ENCODE results near the gene SPIRE2. TPM values are rescaled to one million over a fixed set of nuclear protein-coding genes. Genes with fewer than 3 reads are reported as not detected.
"Not testable (repeated sequence)": the region's sequence is repeated elsewhere in the genome, so short reads cannot be mapped to it uniquely, and the experiment has no call there.

Gene SPIRE2
- total RNA-seq: 1 to 10 TPM; 1.7 to 3.1 (median 2.6) TPM
- polyA plus RNA-seq: 1.4 TPM
- long read RNA-seq, donor 1, partial matches to known transcripts: 1 of 6 reads
- long read RNA-seq, donor 1, other reads (novel, unspliced or antisense): 3 of 6 reads
- long read RNA-seq, donor 2: 0 reads
- long read RNA-seq, donor 3, partial matches to known transcripts: 0 of 3 reads
- long read RNA-seq, donor 3, other reads (novel, unspliced or antisense): 3 of 3 reads
- long read RNA-seq, donor 4, partial matches to known transcripts: 1 of 1 reads
- long read RNA-seq, donor 4, other reads (novel, unspliced or antisense): 0 of 1 reads

DNA sequence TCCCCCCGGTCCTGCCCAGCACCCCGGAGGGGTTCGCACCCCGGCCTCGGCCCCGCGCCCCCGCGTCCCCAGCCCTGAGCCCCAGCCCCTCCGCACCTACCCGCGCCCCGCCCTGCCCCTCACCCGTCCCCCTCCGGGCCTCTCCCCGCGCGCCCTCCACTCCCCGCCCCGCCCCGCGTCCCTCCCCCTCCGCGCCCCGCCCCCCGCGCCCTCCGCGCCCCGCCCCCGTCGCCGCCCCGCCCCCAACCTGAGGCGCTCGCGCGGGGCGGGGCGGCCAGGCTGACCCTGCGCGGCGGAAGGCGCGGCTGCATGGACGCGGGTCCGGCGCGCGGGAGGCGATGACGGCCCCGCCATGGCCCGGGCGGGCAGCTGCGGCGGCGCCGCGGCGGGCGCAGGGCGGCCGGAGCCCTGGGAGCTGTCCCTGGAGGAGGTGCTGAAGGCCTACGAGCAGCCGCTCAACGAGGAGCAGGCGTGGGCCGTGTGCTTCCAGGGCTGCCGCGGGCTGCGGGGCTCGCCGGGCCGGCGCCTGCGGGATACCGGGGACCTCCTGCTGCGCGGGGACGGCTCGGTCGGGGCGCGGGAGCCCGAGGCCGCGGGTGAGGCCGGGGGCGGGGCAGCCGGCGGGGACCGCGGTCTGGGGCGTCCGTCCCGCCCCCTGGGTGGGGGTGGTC lies at the start of gene SPIRE2:
SPIRE2 (plus strand) TSS at position 277 of the 671 bp plus-strand sequence; CDS start at position 353, 76 bp downstream.
- peak within 1 kb of the TSS; percentile 75 for H3K27ac ChIP-seq (ENCODE audit: low read length)

GRCh38 chr16:89779231-89779908 lies 48.9 kb upstream of the SPIRE2 start:
- intact Hi-C loops (cut with DNase I): no loop called here
- H3K9me3 ChIP-seq (ENCODE audit: control insufficient read depth, low read length): no peaks in the 10 kb centered on the region
- no peak for DNase-seq
- no peaks in the 10 kb centered on the region for H3K4me1 ChIP-seq (ENCODE audit: control insufficient read depth, insufficient read depth, low read length)
- ATAC-seq: no peak
- H3K27me3 ChIP-seq (ENCODE audit: control insufficient read depth, insufficient read depth): no peaks in the 10 kb centered on the region
- no peak overlapping the region for H3K27ac ChIP-seq (ENCODE audit: low read length)
- H3K4me3 ChIP-seq (ENCODE audit: low read length): no peak overlapping the region
- WGBS: 89% methylated on average over 13 of the region's 13 CpGs

More for the DNA sequence above, at the start of gene SPIRE2:
- ATAC-seq (peak; percentile 82 to 86), DNase-seq (peak; percentile 78 to 93 (median 91))
- H3K4me3 ChIP-seq (ENCODE audit: low read length): peak within 1 kb of the TSS; percentile 75
- no peaks in the 10 kb centered on the region for H3K27me3 ChIP-seq (ENCODE audit: control insufficient read depth, insufficient read depth)
- peaks cover 4% of the 10 kb centered on the region for H3K4me1 ChIP-seq (ENCODE audit: control insufficient read depth, insufficient read depth, low read length)
- no peaks in the 10 kb centered on the region for H3K9me3 ChIP-seq (ENCODE audit: control insufficient read depth, low read length)
- intact Hi-C loops (cut with DNase I): no loop called here
- WGBS: 1% methylated on average over 98 of the region's 98 CpGs

DNA sequence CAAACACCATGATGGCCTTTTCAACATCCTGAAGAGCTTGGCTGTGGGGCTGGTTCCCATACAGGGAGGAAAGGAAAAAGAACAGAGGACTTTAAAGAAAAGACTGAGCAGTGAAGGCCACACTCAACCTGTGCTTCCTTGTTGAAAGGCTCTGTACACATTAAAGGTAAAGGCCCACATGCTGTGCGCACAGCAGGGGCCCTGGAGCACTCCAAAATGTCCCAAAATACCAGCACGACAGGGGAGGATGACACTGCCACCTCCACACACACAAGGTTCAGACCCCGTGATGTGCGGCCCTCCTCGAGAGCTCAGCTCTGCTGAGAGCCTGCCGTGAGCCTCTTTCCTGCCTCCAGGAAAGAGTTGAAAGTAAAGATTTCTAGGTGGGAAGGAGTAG lies 48.4 kb upstream of the SPIRE2 start:
- Histone ChIP-seq H3K4me1 (ENCODE audit: control insufficient read depth, insufficient read depth, low read length) (no peaks in the 10 kb centered on the region), H3K9me3 (ENCODE audit: control insufficient read depth, low read length) (no peaks in the 10 kb centered on the region), H3K27ac (ENCODE audit: low read length) (no peak overlapping the region), H3K27me3 (ENCODE audit: control insufficient read depth, insufficient read depth) (no peaks in the 10 kb centered on the region), H3K4me3 (ENCODE audit: low read length) (no peak overlapping the region)
- ATAC-seq (no peak), DNase-seq (no peak)
- 93% methylated on average over 6 of the region's 6 CpGs for WGBS
- intact Hi-C loops (cut with DNase I): no loop called here

GRCh38 chr16:89782489-89782888 lies 45.8 kb upstream of the SPIRE2 start:
- H3K9me3 ChIP-seq (ENCODE audit: control insufficient read depth, low read length): no peaks in the 10 kb centered on the region
- ATAC-seq (no peak), DNase-seq (no peak)
- no peak overlapping the region for H3K27ac ChIP-seq (ENCODE audit: low read length)
- no peaks in the 10 kb centered on the region for H3K27me3 ChIP-seq (ENCODE audit: control insufficient read depth, insufficient read depth)
- 94% methylated on average over 6 of the region's 6 CpGs for WGBS
- H3K4me3 ChIP-seq (ENCODE audit: low read length): no peak overlapping the region
- no peaks in the 10 kb centered on the region for H3K4me1 ChIP-seq (ENCODE audit: control insufficient read depth, insufficient read depth, low read length)
- intact Hi-C loops (cut with DNase I): no loop called here

GRCh38 chr16:89783952-89784351 lies 44.3 kb upstream of the SPIRE2 start:
- H3K4me1 ChIP-seq (ENCODE audit: control insufficient read depth, insufficient read depth, low read length); H3K9me3 ChIP-seq (ENCODE audit: control insufficient read depth, low read length); ATAC-seq; DNase-seq; intact Hi-C loops (cut with DNase I); H3K4me3 ChIP-seq (ENCODE audit: low read length); H3K27ac ChIP-seq (ENCODE audit: low read length); H3K27me3 ChIP-seq (ENCODE audit: control insufficient read depth, insufficient read depth): not testable (repeated sequence)
- WGBS: 95% methylated on average over 6 of the region's 6 CpGs

GRCh38 chr16:89784406-89784805 lies 43.9 kb upstream of the SPIRE2 start:
- DNase-seq (no peak), ATAC-seq (no peak)
- intact Hi-C loops (cut with DNase I): no loop called here
- no peak overlapping the region for H3K27ac ChIP-seq (ENCODE audit: low read length)
- 86% methylated on average over 7 of the region's 7 CpGs for WGBS
- H3K4me3 ChIP-seq (ENCODE audit: low read length): no peak overlapping the region
- H3K27me3 ChIP-seq (ENCODE audit: control insufficient read depth, insufficient read depth): no peaks in the 10 kb centered on the region
- H3K9me3 ChIP-seq (ENCODE audit: control insufficient read depth, low read length): no peaks in the 10 kb centered on the region
- no peaks in the 10 kb centered on the region for H3K4me1 ChIP-seq (ENCODE audit: control insufficient read depth, insufficient read depth, low read length)

- DNase-seq (no peak), ATAC-seq (no peak)
- Histone ChIP-seq H3K9me3 (ENCODE audit: control insufficient read depth, low read length) (no peaks in the 10 kb centered on the region), H3K4me1 (ENCODE audit: control insufficient read depth, insufficient read depth, low read length) (no peaks in the 10 kb centered on the region), H3K27me3 (ENCODE audit: control insufficient read depth, insufficient read depth) (no peaks in the 10 kb centered on the region), H3K4me3 (ENCODE audit: low read length) (no peak overlapping the region), H3K27ac (ENCODE audit: low read length) (no peak overlapping the region)
- intact Hi-C loops (cut with DNase I): no loop called here
- WGBS: 89% methylated on average over 11 of the region's 11 CpGs
Observed at GRCh38 chr16:89785523-89786155, 42.6 kb upstream of the SPIRE2 start.

GRCh38 chr16:89786474-89787364 lies 41.6 kb upstream of the SPIRE2 start:
- Histone ChIP-seq H3K9me3 (ENCODE audit: control insufficient read depth, low read length) (no peaks in the 10 kb centered on the region), H3K27ac (ENCODE audit: low read length) (no peak overlapping the region), H3K27me3 (ENCODE audit: control insufficient read depth, insufficient read depth) (no peaks in the 10 kb centered on the region), H3K4me3 (ENCODE audit: low read length) (no peak overlapping the region), H3K4me1 (ENCODE audit: control insufficient read depth, insufficient read depth, low read length) (no peaks in the 10 kb centered on the region)
- peak; percentile 72 to 80 for ATAC-seq
- intact Hi-C loops (cut with DNase I): no loop called here
- WGBS: 67% methylated on average over 21 of the region's 21 CpGs
- DNase-seq: peak in 1 of 3 donors; percentile 62

DNA sequence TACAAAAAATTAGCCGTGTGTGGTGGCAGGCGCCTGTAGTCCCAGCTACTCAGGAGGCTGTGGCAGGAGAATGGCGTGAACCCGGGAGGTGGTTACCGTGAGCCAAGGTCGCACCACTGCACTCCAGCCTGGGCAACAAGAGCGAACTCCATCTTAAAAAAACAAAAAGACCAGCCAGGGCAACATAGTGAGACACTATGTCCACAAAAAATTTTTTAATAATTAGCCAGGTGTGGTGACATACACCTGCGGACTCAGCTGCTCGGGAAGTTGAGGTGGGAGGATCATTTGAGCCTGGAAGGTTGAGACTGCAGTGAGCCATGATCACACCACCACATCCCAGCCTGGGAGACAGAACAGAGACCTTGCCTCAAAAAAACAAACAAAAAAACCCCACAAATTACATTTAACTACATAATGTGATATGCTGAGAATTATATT lies 40.9 kb upstream of the SPIRE2 start:
- no peak overlapping the region for H3K27ac ChIP-seq (ENCODE audit: low read length)
- intact Hi-C loops (cut with DNase I): no loop called here
- no peak overlapping the region for H3K4me3 ChIP-seq (ENCODE audit: low read length)
- no peak for ATAC-seq
- 92% methylated on average over 9 of the region's 9 CpGs for WGBS
- H3K4me1 ChIP-seq (ENCODE audit: control insufficient read depth, insufficient read depth, low read length): no peaks in the 10 kb centered on the region
- no peaks in the 10 kb centered on the region for H3K9me3 ChIP-seq (ENCODE audit: control insufficient read depth, low read length)
- DNase-seq: no peak
- H3K27me3 ChIP-seq (ENCODE audit: control insufficient read depth, insufficient read depth): no peaks in the 10 kb centered on the region

Measured in right cardiac atrium (tissue), 5 donors.